Neuronal stem cell (in vitro differentiated cells): ENCODE results near the gene FSTL4.

Source experiments
- DNase-seq: peaks from one replicate; pipeline ENCODE4 v3.0.0-alpha.2; 2013; ENCODE audit warnings: low spot score
- H2AFZ ChIP-seq: one replicate; pipeline ENCODE4 v1.6.1; 2013; ENCODE audit warnings: mild to moderate bottlenecking, low read length, inconsistent platforms
- H2AK5ac ChIP-seq: 2 replicates; pipeline ENCODE4 v1.6.1; 2013; ENCODE audit warnings: low read depth, mild to moderate bottlenecking, inconsistent platforms, low read length, moderate library complexity, mixed read lengths
- H2BK120ac ChIP-seq: 2 replicates; pipeline ENCODE4 v1.6.1; 2013; ENCODE audit warnings: low read depth, mild to moderate bottlenecking, inconsistent platforms, low read length, moderate library complexity, mixed read lengths
- H2BK12ac ChIP-seq: one replicate; pipeline ENCODE4 v1.6.1; 2013; ENCODE audit warnings: low read length, inconsistent platforms
- H2BK15ac ChIP-seq: 2 replicates; pipeline ENCODE4 v1.6.1; 2013; ENCODE audit warnings: mild to moderate bottlenecking, low read length, inconsistent platforms, mixed read lengths
- H2BK5ac ChIP-seq: one replicate; pipeline ENCODE4 v1.6.1; 2013; ENCODE audit warnings: inconsistent platforms, mild to moderate bottlenecking, low read length, moderate library complexity
- H3K14ac ChIP-seq: one replicate; pipeline ENCODE4 v1.6.1; 2013; ENCODE audit warnings: low read length, inconsistent platforms
- H3K18ac ChIP-seq: 2 replicates; pipeline ENCODE4 v1.6.1; 2013; ENCODE audit warnings: low read length, inconsistent platforms
- H3K23ac ChIP-seq: 2 replicates; pipeline ENCODE4 v1.6.1; 2013; ENCODE audit warnings: low read depth, mild to moderate bottlenecking, mixed read lengths, low read length, inconsistent platforms; ENCODE audit not compliant: poor library complexity
- H3K27ac ChIP-seq: replicated peaks from 3 replicates; pipeline ENCODE4 v1.5.1; 2013; ENCODE audit warnings: low read length, inconsistent platforms
- H3K27me3 ChIP-seq, 3 experiments: 2 replicates each; pipeline ENCODE4 v1.6.1; 2013; ENCODE audit warnings: low read length in 3 of 3, mild to moderate bottlenecking in 2 of 3, inconsistent platforms in 1 of 3, low read depth in 1 of 3, mixed read lengths in 1 of 3, moderate library complexity in 1 of 3; ENCODE audit not compliant: control insufficient read depth in 3 of 3, insufficient read depth in 3 of 3
- H3K36me3 ChIP-seq, 2 donors: replicated peaks in 1 of 2; 2 replicates each; pipeline ENCODE4 v1.6.1; 2013; ENCODE audit warnings: low read length in 2 of 2; ENCODE audit not compliant: control insufficient read depth in 2 of 2, insufficient read depth in 2 of 2
- H3K4ac ChIP-seq: 2 replicates; pipeline ENCODE4 v1.6.1; 2013; ENCODE audit warnings: inconsistent platforms, mild to moderate bottlenecking, low read length, moderate library complexity
- H3K4me1 ChIP-seq, 2 donors: 1 replicate in 1 of 2; 2 replicates in 1 of 2; pipeline ENCODE4 v1.6.1; 2013; ENCODE audit warnings: low read length in 2 of 2, low read depth in 1 of 2; ENCODE audit not compliant: control insufficient read depth in 2 of 2, insufficient read depth in 1 of 2
- H3K4me2 ChIP-seq: one replicate; pipeline ENCODE4 v1.6.1; 2013; ENCODE audit warnings: mild to moderate bottlenecking, low read length, inconsistent platforms; ENCODE audit not compliant: insufficient read depth, poor library complexity, severe bottlenecking
- H3K4me3 ChIP-seq, 2 donors: 2 replicates each; pipeline ENCODE4 v1.5.1; 2013; ENCODE audit warnings: low read length in 2 of 2, mild to moderate bottlenecking in 2 of 2, inconsistent platforms in 1 of 2, moderate library complexity in 1 of 2
- H3K79me1 ChIP-seq: one replicate; pipeline ENCODE4 v1.6.1; 2013; ENCODE audit warnings: low read depth, mild to moderate bottlenecking, inconsistent platforms, low read length, moderate library complexity
- H3K9ac ChIP-seq: one replicate; pipeline ENCODE4 v1.6.1; 2013; ENCODE audit warnings: mild to moderate bottlenecking, low read depth, low read length, inconsistent platforms; ENCODE audit not compliant: poor library complexity
- H3K9me3 ChIP-seq, 2 donors: replicated peaks in 1 of 2; 2 replicates each; pipeline versions ENCODE3 to v1.6.1; 2013; ENCODE audit warnings: low read length in 2 of 2, mild to moderate bottlenecking in 2 of 2, inconsistent platforms in 1 of 2, low read depth in 1 of 2, mixed read lengths in 1 of 2, moderate library complexity in 1 of 2; ENCODE audit not compliant: control insufficient read depth in 2 of 2, insufficient read depth in 1 of 2
- H4K8ac ChIP-seq: one replicate; pipeline ENCODE4 v1.6.1; 2013; ENCODE audit warnings: low read depth, mild to moderate bottlenecking, inconsistent platforms, low read length, moderate library complexity
- H4K91ac ChIP-seq: one replicate; pipeline ENCODE4 v1.6.1; 2013; ENCODE audit warnings: low read length, low read depth, mild to moderate bottlenecking, inconsistent platforms; ENCODE audit not compliant: poor library complexity
- WGBS, 2 donors: extraction: QIAGEN DNeasy Blood & Tissue Kit; methylation state at CpG; one replicate each; pipeline ENCODE4 v1.1.7; 2013; ENCODE audit warnings: missing lambda C conversion rate in 2 of 2, mixed read lengths in 1 of 2; ENCODE audit not compliant: insufficient read length in 2 of 2, insufficient replicate concordance in 1 of 2; ENCODE audit errors: extremely low coverage in 2 of 2; 5-methylcytosine and 5-hydroxymethylcytosine counted together

Gene FSTL4

DNA sequence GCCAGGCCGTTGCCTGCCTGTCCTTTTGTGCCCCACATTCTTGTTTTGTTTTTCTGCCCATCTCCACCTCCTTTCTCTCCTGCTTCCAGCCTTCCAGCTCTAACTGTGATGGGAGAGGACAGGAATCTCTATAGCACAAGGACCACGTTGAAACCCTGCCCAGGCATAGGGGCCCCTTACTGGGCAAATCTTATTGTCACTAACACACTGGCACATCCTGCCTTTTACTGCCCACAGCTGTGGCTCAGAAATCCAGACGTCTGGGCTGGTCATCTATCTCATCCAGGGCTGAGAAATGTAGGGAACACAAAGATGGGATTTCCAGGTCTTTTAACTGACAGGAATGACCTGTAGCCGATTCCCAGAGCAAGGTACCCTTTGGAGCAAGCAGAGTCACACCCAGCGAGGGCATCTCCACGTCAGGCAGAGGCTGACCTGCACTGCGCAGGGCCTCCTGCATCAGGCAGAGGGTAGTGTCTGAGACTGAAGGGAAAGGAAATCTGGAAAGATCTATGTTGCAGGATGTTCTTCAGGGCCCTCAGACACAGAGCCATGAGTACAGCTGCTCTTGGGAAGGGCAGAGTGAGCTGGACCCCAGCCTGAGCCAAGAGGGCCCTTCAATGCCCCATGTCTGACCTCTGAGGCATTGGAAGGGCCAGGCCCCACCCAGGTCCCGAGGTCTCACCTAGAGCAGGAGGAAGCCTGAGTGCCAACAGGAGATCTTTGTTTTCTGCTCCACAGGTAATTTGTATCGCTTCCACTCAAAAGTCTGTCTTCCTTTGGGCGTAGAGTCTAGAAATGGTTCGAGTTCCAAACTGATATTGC is 278.8 kb downstream of the FSTL4 start:
- Histone ChIP-seq H3K23ac (no peak overlapping the region), H3K4me2 (no peak overlapping the region), H3K79me1 (no peaks in the 10 kb centered on the region), H2BK15ac (no peak overlapping the region), H4K91ac (no peak overlapping the region), H3K27me3 (peaks cover 0 to 19% (median 0%) of the 10 kb centered on the region in 3 experiments), H3K9me3 (no peaks in the 10 kb centered on the region), H3K9ac (no peak overlapping the region), H3K18ac (peak overlapping the region; percentile 9), H2AFZ (no peak overlapping the region), H2BK120ac (no peak overlapping the region), H3K36me3 (no peaks in the 10 kb centered on the region), H4K8ac (peak overlapping the region; percentile 33), H2BK12ac (no peak overlapping the region), H3K4me3 (no peak overlapping the region), H3K4me1 (peaks cover 0 to 5% of the 10 kb centered on the region in 2 donors), H3K14ac (no peak overlapping the region), H2AK5ac (peak overlapping the region; percentile 11), H3K4ac (no peak overlapping the region), H2BK5ac (peak overlapping the region; percentile 2), H3K27ac (no peak overlapping the region)
- DNase-seq = no peak
- WGBS, 2 donors = no CpG with 5 or more reads among the region's 11 CpGs

DNA sequence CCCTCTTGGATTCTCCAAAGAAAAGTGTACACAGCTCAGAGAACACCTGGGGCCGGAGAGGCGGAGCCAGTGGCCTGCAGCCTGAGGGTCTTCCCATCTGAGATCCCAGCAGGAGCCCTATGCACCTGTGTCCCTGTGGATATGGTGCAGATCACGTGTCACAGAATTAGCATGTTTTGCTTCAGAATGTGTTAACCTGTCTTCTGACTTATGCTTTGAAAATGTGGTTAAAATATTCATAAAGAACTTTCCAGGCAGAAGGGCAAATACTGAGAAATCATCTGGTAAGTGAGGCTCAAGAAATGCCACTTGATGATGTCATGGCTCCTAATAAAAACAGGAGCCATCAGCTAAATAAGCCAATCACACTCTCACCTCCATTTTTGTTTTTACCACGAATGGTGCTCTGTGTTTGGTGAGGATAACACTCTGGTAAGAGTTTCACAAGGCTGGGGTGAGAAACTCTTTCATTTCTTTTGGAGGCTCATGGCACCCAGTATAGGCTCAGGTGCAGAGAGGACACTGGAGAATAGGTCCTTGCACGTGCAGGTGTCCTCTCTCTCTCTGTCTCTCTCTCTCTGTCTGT is 279.8 kb downstream of the FSTL4 start:
- DNase-seq = no peak
- no CpG with 5 or more reads among the region's 5 CpGs for WGBS, 2 donors
- no peak overlapping the region for H3K23ac ChIP-seq

DNA sequence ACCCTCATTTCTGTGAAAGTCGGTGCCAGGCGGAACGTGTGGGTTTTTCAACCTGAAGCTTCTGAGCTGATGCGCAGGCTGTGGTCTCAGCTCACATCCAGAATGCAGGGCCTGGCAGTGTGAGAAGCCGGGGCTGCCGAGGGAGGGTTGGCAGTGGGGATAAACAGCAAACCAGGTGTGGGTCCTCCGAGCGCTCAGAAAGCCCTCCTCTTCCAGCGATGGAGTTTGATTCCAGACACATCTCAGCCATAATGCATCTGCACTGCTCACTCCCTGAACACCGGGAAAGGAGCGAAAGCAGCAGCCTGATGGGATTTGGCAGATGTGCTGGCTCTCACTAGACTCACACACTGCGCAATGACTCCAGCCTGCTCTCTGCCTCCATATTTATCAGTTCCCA is 280.4 kb downstream of the FSTL4 start:
- WGBS, 2 donors = no CpG with 5 or more reads among the region's 12 CpGs
- no peak overlapping the region for H4K91ac ChIP-seq
- no peak overlapping the region for H3K9ac ChIP-seq
- no peaks in the 10 kb centered on the region for H3K36me3 ChIP-seq
- H3K4me3 ChIP-seq = no peak overlapping the region
- peaks cover 0 to 5% of the 10 kb centered on the region in 2 donors for H3K4me1 ChIP-seq
- H3K4ac ChIP-seq = no peak overlapping the region
- no peak overlapping the region for H2BK120ac ChIP-seq
- no peaks in the 10 kb centered on the region for H3K79me1 ChIP-seq
- no peak overlapping the region for H4K8ac ChIP-seq
- H2AK5ac ChIP-seq = no peak overlapping the region
- no peak overlapping the region for H2BK12ac ChIP-seq
- H2AFZ ChIP-seq = no peak overlapping the region
- H3K27ac ChIP-seq = no peak overlapping the region
- H3K4me2 ChIP-seq = no peak overlapping the region
- H2BK5ac ChIP-seq = no peak overlapping the region
- H3K14ac ChIP-seq = no peak overlapping the region
- peaks cover 0 to 31% (median 0%) of the 10 kb centered on the region in 3 experiments for H3K27me3 ChIP-seq
- H3K9me3 ChIP-seq = no peaks in the 10 kb centered on the region
- DNase-seq = no peak
- H3K18ac ChIP-seq = no peak overlapping the region
- H2BK15ac ChIP-seq = no peak overlapping the region
- H3K23ac ChIP-seq = no peak overlapping the region

More for the DNA sequence above, 279.8 kb downstream of the FSTL4 start:
- H2BK15ac ChIP-seq = no peak overlapping the region
- H3K18ac ChIP-seq = no peak overlapping the region
- no peaks in the 10 kb centered on the region for H3K9me3 ChIP-seq
- no peak overlapping the region for H3K4me2 ChIP-seq
- H2AFZ ChIP-seq = no peak overlapping the region
- H3K27me3 ChIP-seq = peaks cover 0 to 25% (median 0%) of the 10 kb centered on the region in 3 experiments
- H4K8ac ChIP-seq = no peak overlapping the region
- H2BK5ac ChIP-seq = no peak overlapping the region
- H4K91ac ChIP-seq = no peak overlapping the region
- no peaks in the 10 kb centered on the region for H3K79me1 ChIP-seq
- no peak overlapping the region for H2BK120ac ChIP-seq
- peaks cover 0 to 5% of the 10 kb centered on the region in 2 donors for H3K4me1 ChIP-seq
- H3K36me3 ChIP-seq = no peaks in the 10 kb centered on the region
- H2BK12ac ChIP-seq = no peak overlapping the region
- no peak overlapping the region for H3K27ac ChIP-seq
- no peak overlapping the region for H3K14ac ChIP-seq
- no peak overlapping the region for H3K9ac ChIP-seq
- H3K4ac ChIP-seq = no peak overlapping the region
- peak overlapping the region; percentile 11 for H2AK5ac ChIP-seq
- H3K4me3 ChIP-seq = no peak overlapping the region

DNA sequence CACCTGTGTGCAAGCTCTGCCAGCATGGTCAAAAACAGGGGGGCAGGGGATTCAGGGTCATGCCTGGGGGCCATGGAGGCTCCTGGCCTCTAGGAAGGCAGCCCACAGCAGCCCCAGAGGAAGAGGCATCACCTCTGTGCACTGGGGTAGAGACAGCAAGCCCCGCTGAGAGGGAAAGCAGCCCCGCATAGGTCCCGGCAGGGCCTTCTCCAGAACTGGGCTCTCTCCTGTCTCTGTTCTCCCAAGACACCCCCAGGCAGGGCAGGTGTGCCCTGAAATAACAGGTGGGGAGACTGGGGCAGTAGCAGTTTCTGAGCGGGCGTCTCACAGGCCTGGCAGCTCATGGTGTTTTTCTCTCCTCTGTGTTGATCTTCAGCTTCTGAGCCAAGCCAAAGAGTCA is 281.4 kb downstream of the FSTL4 start:
- WGBS, 2 donors = no CpG with 5 or more reads among the region's 5 CpGs
- H3K9ac ChIP-seq = no peak overlapping the region
- no peaks in the 10 kb centered on the region for H3K36me3 ChIP-seq
- no peak overlapping the region for H3K23ac ChIP-seq
- H3K4ac ChIP-seq = no peak overlapping the region
- no peaks in the 10 kb centered on the region for H3K79me1 ChIP-seq
- H4K8ac ChIP-seq = no peak overlapping the region
- peak overlapping the region; percentile 58 for H3K14ac ChIP-seq
- H3K9me3 ChIP-seq = no peaks in the 10 kb centered on the region
- H3K4me3 ChIP-seq = no peak overlapping the region
- H2AK5ac ChIP-seq = no peak overlapping the region
- no peak overlapping the region for H3K27ac ChIP-seq
- peaks cover 0 to 39% (median 0%) of the 10 kb centered on the region in 3 experiments for H3K27me3 ChIP-seq
- peak overlapping the region; percentile 50 for H3K18ac ChIP-seq
- no peak for DNase-seq
- no peak overlapping the region for H2BK15ac ChIP-seq
- H2AFZ ChIP-seq = no peak overlapping the region
- H2BK5ac ChIP-seq = no peak overlapping the region
- H4K91ac ChIP-seq = no peak overlapping the region
- H3K4me1 ChIP-seq = peaks cover 0 to 2% of the 10 kb centered on the region in 2 donors
- no peak overlapping the region for H2BK12ac ChIP-seq
- no peak overlapping the region for H2BK120ac ChIP-seq
- H3K4me2 ChIP-seq = no peak overlapping the region
